HepG2 (cell line): ENCODE data around the gene AGAP3. TPM values are rescaled to one million over a fixed set of nuclear protein-coding genes. Genes with fewer than 3 reads are reported as not detected.

Experiments
- CEBPG ChIP-seq: IDR thresholded peaks from 2 replicates; pipeline ENCODE4 v1.6.1; 2016
- DMAP1 ChIP-seq: IDR thresholded peaks from 2 replicates; pipeline ENCODE4 v1.6.1; 2016
- ETV6 ChIP-seq: sonication (generic); formaldehyde crosslinking; conservative IDR thresholded peaks from 2 replicates; pipeline ENCODE4 v1.4.0; 2020; ENCODE audit warnings: missing genetic modification reagents
- FOXP1 ChIP-seq, 2 experiments: fragments of 450-650 bp in 1 of 2; IDR thresholded peaks; 2 replicates each; pipeline ENCODE4 v1.6.1; 2017 to 2018; ENCODE audit warnings: antibody characterized with exemption in 1 of 2
- HNRNPK ChIP-seq: fragments of 200-400 bp; formaldehyde crosslinking; IDR thresholded peaks from 2 replicates; pipeline ENCODE4 v1.6.1; 2018; ENCODE audit warnings: low read length, low read depth, moderate library complexity, mild to moderate bottlenecking; ENCODE audit not compliant: poor library complexity, severe bottlenecking
- KIAA2018 ChIP-seq: sonication (generic); formaldehyde crosslinking; IDR thresholded peaks from 2 replicates; pipeline ENCODE4 v1.5.0; 2020; ENCODE audit warnings: mild to moderate bottlenecking, missing genetic modification reagents, borderline replicate concordance
- ZBTB1 ChIP-seq: sonication (generic); formaldehyde crosslinking; IDR thresholded peaks from 2 replicates; pipeline ENCODE4 v1.4.0; 2020; ENCODE audit warnings: missing genetic modification reagents, borderline replicate concordance
- ZNF441 ChIP-seq: sonication (generic); formaldehyde crosslinking; IDR thresholded peaks from 2 replicates; pipeline ENCODE4 v1.7.0; 2021; ENCODE audit warnings: missing genetic modification reagents, borderline replicate concordance
- ZNF687 ChIP-seq: sonication (generic); formaldehyde crosslinking; IDR thresholded peaks from 2 replicates; pipeline ENCODE4 v1.5.1; 2020; ENCODE audit warnings: mild to moderate bottlenecking, missing genetic modification reagents, moderate library complexity
- ZNF746 ChIP-seq: sonication (generic); formaldehyde crosslinking; IDR thresholded peaks from 2 replicates; pipeline ENCODE4 v1.8.0; 2022; ENCODE audit warnings: mild to moderate bottlenecking, missing genetic modification reagents
- ZSCAN31 ChIP-seq: sonication (generic); formaldehyde crosslinking; IDR thresholded peaks from 2 replicates; pipeline ENCODE4 v1.5.0; 2020; ENCODE audit warnings: low read depth, mild to moderate bottlenecking, missing genetic modification reagents
- polyA plus RNA-seq, 8 experiments: library from polyadenylated mRNA; depleted of rRNA in 3 of 8; stranded (reverse) in 7 of 8; unstranded in 1 of 8; fragments of >200 nt; fragmentation: Illumina TruSeq in 4 of 8; extraction: Trizol in 4 of 8; gene quantifications; 2 replicates each; pipeline versions ENCODE4 v1.2.1 to v1.2.3, GENCODE V29; 2011 to 2016; ENCODE audit warnings: low read depth in 4 of 8, missing spikeins in 1 of 8, mixed read lengths in 1 of 8; ENCODE audit not compliant: insufficient read depth in 1 of 8
- total RNA-seq, 5 experiments: library from RNA; depleted of rRNA; stranded (reverse); fragments of >200 nt; fragmentation: Illumina TruSeq; extraction: Trizol; gene quantifications; 2 replicates each; pipeline ENCODE4 v1.2.3, GENCODE V29; 2016; ENCODE audit warnings: low read depth in 1 of 5
- TF ChIP-seq, protein P1 (sequence below): sonication (generic); formaldehyde crosslinking; IDR thresholded peaks from 2 replicates; pipeline ENCODE4 v1.4.0; 2020; ENCODE audit warnings: missing genetic modification reagents

The AGAP3 gene
- total and polyA plus RNA-seq, 2 of the 13 experiments (the other 11 are each of a cell fraction or from before 2014, with no cell fraction given): 31.3 to 61.4 TPM

DNA sequence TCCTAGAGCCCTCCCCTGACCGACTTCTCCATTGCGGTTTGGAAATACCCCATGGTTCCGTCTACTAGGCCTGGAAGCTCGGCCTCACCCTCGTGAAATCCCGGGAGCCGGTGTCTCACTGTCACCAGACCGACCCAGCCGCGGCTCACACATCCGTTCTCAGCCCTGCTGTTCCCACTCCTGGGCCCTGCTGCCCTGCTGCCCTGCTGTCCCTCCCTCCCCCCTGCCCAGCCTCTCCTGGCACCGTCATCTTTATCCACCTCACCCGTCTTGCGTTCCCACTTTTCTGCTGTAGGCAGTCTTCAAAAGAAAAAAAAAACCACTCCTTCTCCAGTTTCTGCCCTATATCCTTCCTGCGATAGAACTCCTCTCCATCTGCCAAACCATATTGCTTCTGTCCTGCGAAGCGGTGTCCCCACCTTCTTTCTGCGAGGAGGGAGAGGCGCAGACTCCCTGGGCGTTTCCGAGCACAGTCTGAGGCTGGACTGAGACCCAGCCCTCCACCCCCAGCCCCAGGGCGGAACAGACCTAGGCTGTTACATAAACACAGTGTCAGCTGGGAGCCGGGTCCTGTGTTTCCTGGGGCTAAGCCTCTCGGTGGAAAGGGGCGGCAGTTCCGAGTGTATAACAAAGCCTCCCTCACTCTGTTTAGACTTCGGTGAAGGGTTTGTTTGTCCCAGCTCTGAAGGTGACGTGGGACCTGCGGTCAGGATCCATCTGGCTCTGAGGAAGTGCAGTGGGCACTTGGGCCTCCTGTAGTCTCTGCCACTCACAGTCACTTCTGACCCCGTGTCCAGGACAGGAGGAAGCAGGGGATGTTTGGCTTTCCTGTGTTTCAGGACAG, 2.8 kb downstream of the AGAP3 start (continued):
- TF ChIP-seq ZNF687 (CRISPR knock-in tag): peak; percentile 67
- TF ChIP-seq DMAP1 (CRISPR knock-in tag): 0 out of 2 replicates have a peak, but pooled peaks have one; percentile 26
- no peak for TF ChIP-seq FOXP1 (IDR thresholded peaks at IDR 0.05)
- TF ChIP-seq FOXP1 (CRISPR knock-in tag; IDR thresholded peaks at IDR 0.05): peak; percentile 26; the same call in 1 of the 2 replicates
- TF ChIP-seq, protein P1, sequence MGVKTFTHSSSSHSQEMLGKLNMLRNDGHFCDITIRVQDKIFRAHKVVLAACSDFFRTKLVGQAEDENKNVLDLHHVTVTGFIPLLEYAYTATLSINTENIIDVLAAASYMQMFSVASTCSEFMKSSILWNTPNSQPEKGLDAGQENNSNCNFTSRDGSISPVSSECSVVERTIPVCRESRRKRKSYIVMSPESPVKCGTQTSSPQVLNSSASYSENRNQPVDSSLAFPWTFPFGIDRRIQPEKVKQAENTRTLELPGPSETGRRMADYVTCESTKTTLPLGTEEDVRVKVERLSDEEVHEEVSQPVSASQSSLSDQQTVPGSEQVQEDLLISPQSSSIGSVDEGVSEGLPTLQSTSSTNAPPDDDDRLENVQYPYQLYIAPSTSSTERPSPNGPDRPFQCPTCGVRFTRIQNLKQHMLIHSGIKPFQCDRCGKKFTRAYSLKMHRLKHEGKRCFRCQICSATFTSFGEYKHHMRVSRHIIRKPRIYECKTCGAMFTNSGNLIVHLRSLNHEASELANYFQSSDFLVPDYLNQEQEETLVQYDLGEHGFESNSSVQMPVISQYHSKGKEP: no peak
- no peak for TF ChIP-seq ZBTB1 (CRISPR knock-in tag)
- TF ChIP-seq ZNF746 (CRISPR knock-in tag): 0 out of 2 replicates have a peak, but pooled peaks have one; percentile 25
- TF ChIP-seq ZSCAN31 (CRISPR knock-in tag): no peak
- TF ChIP-seq CEBPG: peak; percentile 35; the same call in 1 of the 2 replicates
- TF ChIP-seq KIAA2018: no peak
- no peak for TF ChIP-seq ETV6 (CRISPR knock-in tag)
- TF ChIP-seq HNRNPK: no peak
- TF ChIP-seq ZNF441 (CRISPR knock-in tag): no peak
